Measurements from ENCODE around the gene IMPG1.

The IMPG1 gene

GRCh38 chr6:75892384-75892783, 180.1 kb downstream of the IMPG1 start:
- Histone ChIP-seq H3K27ac (replicated peaks) (no peak overlapping the region), H3K27me3 (ENCODE audit: insufficient read depth, poor library complexity, severe bottlenecking) (no peaks in the 10 kb centered on the region), H3K4me3 (replicated peaks; ENCODE audit: insufficient read depth, low read length) (no peak overlapping the region)
- no peak for TF ChIP-seq SPI1 (IDR thresholded peaks at IDR 0.05; ENCODE audit: borderline replicate concordance, low read depth)
- no peak for TF ChIP-seq CTCF (IDR thresholded peaks at IDR 0.05; ENCODE audit: insufficient read depth, low read length)
- TF ChIP-seq POLR2AphosphoS5 (IDR thresholded peaks at IDR 0.05; ENCODE audit: low read depth) = no peak
- no peak for TF ChIP-seq REST (IDR thresholded peaks at IDR 0.05; ENCODE audit: insufficient replicate concordance, low read depth)
- no peak for TF ChIP-seq GABPA (IDR thresholded peaks at IDR 0.05; ENCODE audit: low read depth)
- no peak for DNase-seq (ENCODE audit: low read depth in 1 of 2, low spot score in 1 of 2)

- Histone ChIP-seq H3K27me3 (ENCODE audit: insufficient read depth, poor library complexity, severe bottlenecking) (no peaks in the 10 kb centered on the region), H3K27ac (replicated peaks) (no peak overlapping the region), H3K4me3 (replicated peaks; ENCODE audit: insufficient read depth, low read length) (no peak overlapping the region)
- no peak for DNase-seq (ENCODE audit: low read depth in 1 of 2, low spot score in 1 of 2)
- TF ChIP-seq REST (IDR thresholded peaks at IDR 0.05; ENCODE audit: insufficient replicate concordance, low read depth) (no peak), SPI1 (IDR thresholded peaks at IDR 0.05; ENCODE audit: borderline replicate concordance, low read depth) (no peak), CTCF (IDR thresholded peaks at IDR 0.05; ENCODE audit: insufficient read depth, low read length) (no peak), POLR2AphosphoS5 (IDR thresholded peaks at IDR 0.05; ENCODE audit: low read depth) (no peak), GABPA (IDR thresholded peaks at IDR 0.05; ENCODE audit: low read depth) (no peak)
Measured at GRCh38 chr6:75884822-75885221, 187.6 kb downstream of the IMPG1 start.

GRCh38 chr6:75882734-75883133, 189.7 kb downstream of the IMPG1 start:
- DNase-seq (ENCODE audit: low read depth in 1 of 2, low spot score in 1 of 2) = no peak
- Histone ChIP-seq H3K27me3 (ENCODE audit: insufficient read depth, poor library complexity, severe bottlenecking) (no peaks in the 10 kb centered on the region), H3K4me3 (replicated peaks; ENCODE audit: insufficient read depth, low read length) (no peak overlapping the region), H3K27ac (replicated peaks) (no peak overlapping the region)
- TF ChIP-seq CTCF (IDR thresholded peaks at IDR 0.05; ENCODE audit: insufficient read depth, low read length) (no peak), GABPA (IDR thresholded peaks at IDR 0.05; ENCODE audit: low read depth) (no peak), SPI1 (IDR thresholded peaks at IDR 0.05; ENCODE audit: borderline replicate concordance, low read depth) (no peak), POLR2AphosphoS5 (IDR thresholded peaks at IDR 0.05; ENCODE audit: low read depth) (no peak), REST (IDR thresholded peaks at IDR 0.05; ENCODE audit: insufficient replicate concordance, low read depth) (no peak)

All from HL-60 (cell line).